Activated T-helper 1 cell treated with anti-CD3 and anti-CD28 coated beads, Interleukin-12 subunit alpha, Interleukin-12 subunit beta, Interleukin-2, Interleukin-4 antibody, amounts not matched to agents 30 ng/mL and 10 ng/mL and 1 ng/mL, durations not matched to agents 14 hours and 24 hours and 36 hours (primary cell): ENCODE measurements around the gene F2. TPM values are rescaled to one million over a fixed set of nuclear protein-coding genes. Genes with fewer than 3 reads are reported as not detected.

ENCODE experiments used
- DNase-seq: peaks from one replicate; pipeline ENCODE4 v3.0.0; 2021; ENCODE audit warnings: low spot score
- H3K27ac Mint-ChIP-seq: one replicate; pipeline ENCODE4 v1.8.0; 2021; ENCODE audit warnings: mild to moderate bottlenecking, mixed read lengths
- H3K27me3 Mint-ChIP-seq: one replicate; pipeline ENCODE4 v1.8.0; 2022; ENCODE audit warnings: mild to moderate bottlenecking, moderate library complexity, mixed read lengths; ENCODE audit not compliant: insufficient read depth
- H3K36me3 Mint-ChIP-seq: one replicate; pipeline ENCODE4 v1.8.0; 2021; ENCODE audit warnings: low read depth, mixed read lengths
- H3K4me1 Mint-ChIP-seq: one replicate; pipeline ENCODE4 v1.8.0; 2021; ENCODE audit warnings: low read depth, mixed read lengths
- H3K4me3 Mint-ChIP-seq: one replicate; pipeline ENCODE4 v1.8.0; 2021; ENCODE audit warnings: mild to moderate bottlenecking, moderate library complexity, mixed read lengths
- H3K9me3 Mint-ChIP-seq: one replicate; pipeline ENCODE4 v1.8.0; 2021; ENCODE audit warnings: mixed read lengths
- intact Hi-C: fragments of 100-400 bp; cut with micrococcal nuclease; formaldehyde crosslinking; loops from one replicate; pipeline ENCODE4 v1.15.1; 2024
- total RNA-seq: library from RNA; stranded (reverse); gene quantifications from 2 replicates; pipeline ENCODE4 v1.2.3, GENCODE V29; 2022

The F2 gene
- total RNA-seq, 1 donor from 2014 or later: not detected

- H3K27ac Mint-ChIP-seq: no peak overlapping the region
- peaks cover 22% of the 10 kb centered on the region for H3K4me1 Mint-ChIP-seq
- intact Hi-C loops: no loop called here
- no peak overlapping the region for H3K4me3 Mint-ChIP-seq
- H3K36me3 Mint-ChIP-seq: peaks cover 19% of the 10 kb centered on the region
- no peaks in the 10 kb centered on the region for H3K9me3 Mint-ChIP-seq
- no peak for DNase-seq
- no peaks in the 10 kb centered on the region for H3K27me3 Mint-ChIP-seq
These were observed 40.3 kb upstream of the F2 start for GRCh38 chr11:46678741-46679130.

- Mint-ChIP-seq H3K4me3 (no peak overlapping the region), H3K27me3 (no peaks in the 10 kb centered on the region), H3K4me1 (peaks cover 18% of the 10 kb centered on the region), H3K9me3 (no peaks in the 10 kb centered on the region), H3K36me3 (peaks cover 18% of the 10 kb centered on the region), H3K27ac (no peak overlapping the region)
- DNase-seq: no peak
- intact Hi-C loops: no loop called here
These were observed 39.5 kb upstream of the F2 start for GRCh38 chr11:46679241-46680163.

GRCh38 chr11:46680164-46680760 lies 38.8 kb upstream of the F2 start:
- no peak overlapping the region for H3K4me3 Mint-ChIP-seq
- DNase-seq: no peak
- peaks cover 11% of the 10 kb centered on the region for H3K4me1 Mint-ChIP-seq
- no peaks in the 10 kb centered on the region for H3K27me3 Mint-ChIP-seq
- H3K9me3 Mint-ChIP-seq: no peaks in the 10 kb centered on the region
- intact Hi-C loops: no loop called here
- no peak overlapping the region for H3K27ac Mint-ChIP-seq
- peaks cover 18% of the 10 kb centered on the region for H3K36me3 Mint-ChIP-seq

GRCh38 chr11:46680815-46681214 lies 38.2 kb upstream of the F2 start:
- Mint-ChIP-seq H3K27ac (no peak overlapping the region), H3K27me3 (no peaks in the 10 kb centered on the region), H3K4me1 (peaks cover 9% of the 10 kb centered on the region), H3K36me3 (peaks cover 18% of the 10 kb centered on the region), H3K4me3 (no peak overlapping the region), H3K9me3 (no peaks in the 10 kb centered on the region)
- intact Hi-C loops: no loop called here
- no peak for DNase-seq

- DNase-seq: no peak
- Mint-ChIP-seq H3K4me3 (no peak overlapping the region), H3K27ac (no peak overlapping the region), H3K4me1 (peaks cover 5% of the 10 kb centered on the region), H3K9me3 (no peaks in the 10 kb centered on the region), H3K27me3 (no peaks in the 10 kb centered on the region), H3K36me3 (peaks cover 18% of the 10 kb centered on the region)
- intact Hi-C loops: no loop called here
These were observed 37.2 kb upstream of the F2 start for GRCh38 chr11:46681814-46682213.

GRCh38 chr11:46682773-46683752 lies 36.0 kb upstream of the F2 start:
- Mint-ChIP-seq H3K36me3 (peaks cover 14% of the 10 kb centered on the region), H3K4me1 (no peaks in the 10 kb centered on the region), H3K4me3 (no peak overlapping the region), H3K27me3 (no peaks in the 10 kb centered on the region), H3K9me3 (no peaks in the 10 kb centered on the region), H3K27ac (no peak overlapping the region)
- DNase-seq: no peak
- intact Hi-C loops: no loop called here

- no peak overlapping the region for H3K4me3 Mint-ChIP-seq
- intact Hi-C loops: no loop called here
- peaks cover 7% of the 10 kb centered on the region for H3K36me3 Mint-ChIP-seq
- H3K4me1 Mint-ChIP-seq: no peaks in the 10 kb centered on the region
- no peak overlapping the region for H3K27ac Mint-ChIP-seq
- no peaks in the 10 kb centered on the region for H3K9me3 Mint-ChIP-seq
- H3K27me3 Mint-ChIP-seq: no peaks in the 10 kb centered on the region
- DNase-seq: no peak
These were observed 34.6 kb upstream of the F2 start for GRCh38 chr11:46684367-46684766.

- Mint-ChIP-seq H3K36me3 (peaks cover 14% of the 10 kb centered on the region), H3K27ac (no peak overlapping the region), H3K27me3 (no peaks in the 10 kb centered on the region), H3K9me3 (no peaks in the 10 kb centered on the region), H3K4me1 (peaks cover 5% of the 10 kb centered on the region), H3K4me3 (no peak overlapping the region)
- DNase-seq: no peak
- intact Hi-C loops: no loop called here
These were observed 31.9 kb upstream of the F2 start for GRCh38 chr11:46686886-46687795.

GRCh38 chr11:46690702-46691101 lies 28.3 kb upstream of the F2 start:
- Mint-ChIP-seq H3K4me3 (no peak overlapping the region), H3K27me3 (no peaks in the 10 kb centered on the region), H3K36me3 (peaks cover 25% of the 10 kb centered on the region), H3K27ac (peak overlapping the region; percentile 56), H3K9me3 (no peaks in the 10 kb centered on the region), H3K4me1 (peaks cover 5% of the 10 kb centered on the region)
- DNase-seq: no peak
- intact Hi-C loops: no loop called here

GRCh38 chr11:46692450-46692849 lies 26.6 kb upstream of the F2 start:
- Mint-ChIP-seq H3K4me3 (no peak overlapping the region), H3K4me1 (peaks cover 6% of the 10 kb centered on the region), H3K36me3 (peaks cover 29% of the 10 kb centered on the region), H3K9me3 (no peaks in the 10 kb centered on the region), H3K27ac (no peak overlapping the region), H3K27me3 (no peaks in the 10 kb centered on the region)
- no peak for DNase-seq
- intact Hi-C loops: no loop called here

GRCh38 chr11:46693597-46694012 lies 25.4 kb upstream of the F2 start:
- H3K36me3 Mint-ChIP-seq: peaks cover 29% of the 10 kb centered on the region
- no peak overlapping the region for H3K4me3 Mint-ChIP-seq
- H3K4me1 Mint-ChIP-seq: peaks cover 18% of the 10 kb centered on the region
- H3K27ac Mint-ChIP-seq: no peak overlapping the region
- no peaks in the 10 kb centered on the region for H3K27me3 Mint-ChIP-seq
- no peak for DNase-seq
- no peaks in the 10 kb centered on the region for H3K9me3 Mint-ChIP-seq
- intact Hi-C loops: no loop called here

GRCh38 chr11:46694072-46694471 lies 24.9 kb upstream of the F2 start:
- DNase-seq: no peak
- no peaks in the 10 kb centered on the region for H3K27me3 Mint-ChIP-seq
- intact Hi-C loops: no loop called here
- H3K4me1 Mint-ChIP-seq: peaks cover 22% of the 10 kb centered on the region
- H3K9me3 Mint-ChIP-seq: no peaks in the 10 kb centered on the region
- peaks cover 31% of the 10 kb centered on the region for H3K36me3 Mint-ChIP-seq
- H3K27ac Mint-ChIP-seq: no peak overlapping the region
- no peak overlapping the region for H3K4me3 Mint-ChIP-seq
